Measurements from ENCODE around the gene HIPK2. TPM values are rescaled to one million over a fixed set of nuclear protein-coding genes. Genes with fewer than 3 reads are reported as not detected.

Gene HIPK2
- total RNA-seq, 2 donors from 2014 or later, result 54.4 to 72.7 TPM

GRCh38 chr7:139603896-139604295 is 173.9 kb downstream of the HIPK2 start:
- Histone ChIP-seq H3K4me1 (replicated peaks) (no peaks in the 10 kb centered on the region), H3K27ac (no peak overlapping the region), H3K36me3 (peaks cover 6 to 8% of the 10 kb centered on the region in 2 donors), H3K27me3 (replicated peaks; ENCODE audit: insufficient read depth) (no peaks in the 10 kb centered on the region), H3K4me3 (no peak overlapping the region), H3K9me3 (no peaks in the 10 kb centered on the region)
- TF ChIP-seq POLR2A (IDR thresholded peaks at IDR 0.05) (no peak), CTCF (IDR thresholded peaks at IDR 0.05) (no peak), POLR2AphosphoS5 (IDR thresholded peaks at IDR 0.05) (no peak)
- WGBS, result 79% methylated on average over 5 of the region's 5 CpGs
- DNase-seq (ENCODE audit: low spot score), result no peak
- intact Hi-C loops (cut with DNase I), result no loop called here

DNA sequence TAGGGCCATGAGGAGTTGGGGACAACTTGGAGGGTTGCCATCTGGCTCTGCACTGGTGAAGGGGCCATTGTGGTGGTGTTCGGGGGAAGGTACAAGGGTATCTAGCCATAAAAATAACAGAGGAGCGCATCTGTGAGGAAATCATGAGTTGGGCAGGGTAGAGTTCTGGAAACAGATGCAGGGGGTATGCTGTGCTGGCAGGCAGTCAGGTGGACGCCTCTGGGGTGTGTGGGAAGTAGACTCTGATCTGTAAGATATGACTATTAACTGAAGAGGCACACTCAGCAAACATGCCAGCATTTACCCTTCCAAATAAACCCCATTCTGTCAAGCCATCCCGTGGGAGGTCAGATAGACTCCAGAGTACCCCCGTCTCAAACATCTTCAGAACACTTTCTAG is 174.5 kb downstream of the HIPK2 start:
- Histone ChIP-seq H3K9me3 (no peaks in the 10 kb centered on the region), H3K36me3 (peaks cover 6 to 8% of the 10 kb centered on the region in 2 donors), H3K4me3 (no peak overlapping the region), H3K27ac (no peak overlapping the region), H3K27me3 (replicated peaks; ENCODE audit: insufficient read depth) (no peaks in the 10 kb centered on the region), H3K4me1 (replicated peaks) (no peaks in the 10 kb centered on the region)
- DNase-seq (ENCODE audit: low spot score), result no peak
- intact Hi-C loops (cut with DNase I), result no loop called here
- WGBS, result 65% methylated on average over 5 of the region's 5 CpGs
- no peak for TF ChIP-seq CTCF (IDR thresholded peaks at IDR 0.05)
- no peak for TF ChIP-seq POLR2A (IDR thresholded peaks at IDR 0.05)
- TF ChIP-seq POLR2AphosphoS5 (IDR thresholded peaks at IDR 0.05), result no peak

- H3K27me3 ChIP-seq (replicated peaks; ENCODE audit: insufficient read depth), result no peaks in the 10 kb centered on the region
- intact Hi-C loops (cut with DNase I), result no loop called here
- no peak for TF ChIP-seq POLR2AphosphoS5 (IDR thresholded peaks at IDR 0.05)
- TF ChIP-seq CTCF (IDR thresholded peaks at IDR 0.05), result peak in 3 of 4 experiments; percentile 29 to 43 (median 37)
- no peak overlapping the region for H3K4me3 ChIP-seq
- H3K9me3 ChIP-seq, result no peaks in the 10 kb centered on the region
- peaks cover 8% of the 10 kb centered on the region in 2 donors for H3K36me3 ChIP-seq
- 73% methylated on average over 7 of the region's 7 CpGs for WGBS
- no peak overlapping the region for H3K27ac ChIP-seq
- H3K4me1 ChIP-seq (replicated peaks), result no peaks in the 10 kb centered on the region
- DNase-seq (ENCODE audit: low spot score), result no peak
These were observed 175.6 kb downstream of the HIPK2 start for GRCh38 chr7:139602143-139602722.

GRCh38 chr7:139601176-139601575 is 176.6 kb downstream of the HIPK2 start:
- H3K27me3 ChIP-seq (replicated peaks; ENCODE audit: insufficient read depth), result no peaks in the 10 kb centered on the region
- 96% methylated on average over 6 of the region's 6 CpGs for WGBS
- H3K4me3 ChIP-seq, result no peak overlapping the region
- intact Hi-C loops (cut with DNase I), result no loop called here
- H3K36me3 ChIP-seq, result peaks cover 8 to 16% of the 10 kb centered on the region in 2 donors
- no peaks in the 10 kb centered on the region for H3K4me1 ChIP-seq (replicated peaks)
- no peak for DNase-seq (ENCODE audit: low spot score)
- H3K27ac ChIP-seq, result no peak overlapping the region
- no peak for TF ChIP-seq POLR2AphosphoS5 (IDR thresholded peaks at IDR 0.05)
- no peak for TF ChIP-seq POLR2A (IDR thresholded peaks at IDR 0.05)
- no peak for TF ChIP-seq CTCF (IDR thresholded peaks at IDR 0.05)
- no peaks in the 10 kb centered on the region for H3K9me3 ChIP-seq

DNA sequence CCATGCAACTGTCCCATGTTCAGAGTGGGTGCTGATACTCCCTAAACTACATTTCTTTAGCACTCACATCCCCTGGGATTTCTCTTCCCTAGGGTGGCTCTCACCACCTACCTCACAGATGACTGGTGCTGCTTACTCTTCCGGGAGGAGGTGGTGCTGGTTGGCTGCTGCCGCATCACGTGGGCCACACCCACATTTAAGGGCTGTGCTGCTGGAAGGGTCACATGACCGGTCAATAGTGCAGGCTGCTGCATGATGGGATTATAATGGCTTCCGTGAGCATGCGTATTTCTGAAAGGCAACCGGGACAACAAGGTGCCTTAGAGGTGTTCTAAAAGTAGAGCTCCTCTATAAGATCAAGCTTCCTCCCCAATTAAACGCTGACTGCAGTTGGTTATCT is 177.5 kb downstream of the HIPK2 start:
- WGBS, result 92% methylated on average over 8 of the region's 8 CpGs
- intact Hi-C loops (cut with DNase I), result no loop called here
- H3K36me3 ChIP-seq, result peaks cover 8 to 16% of the 10 kb centered on the region in 2 donors

More for the DNA sequence above, 177.5 kb downstream of the HIPK2 start:
- no peaks in the 10 kb centered on the region for H3K27me3 ChIP-seq (replicated peaks; ENCODE audit: insufficient read depth)
- DNase-seq (ENCODE audit: low spot score), result no peak
- H3K27ac ChIP-seq, result no peak overlapping the region
- no peak for TF ChIP-seq POLR2A (IDR thresholded peaks at IDR 0.05)
- no peak for TF ChIP-seq CTCF (IDR thresholded peaks at IDR 0.05)
- no peak for TF ChIP-seq POLR2AphosphoS5 (IDR thresholded peaks at IDR 0.05)
- no peak overlapping the region for H3K4me3 ChIP-seq
- H3K4me1 ChIP-seq (replicated peaks), result no peaks in the 10 kb centered on the region
- H3K9me3 ChIP-seq, result no peaks in the 10 kb centered on the region
